K562 (cell line): Measurements from ENCODE around the gene FAM161B. TPM values are rescaled to one million over a fixed set of nuclear protein-coding genes. Genes with fewer than 3 reads are reported as not detected.

Experiments used
- ATAC-seq: fragments of 200-7000 bp; cut with Tn5 transposase; 3 replicates; pipeline ENCODE4 v1.9.1; 2020; ENCODE audit warnings: moderate library complexity
- BruUV-seq: library from RNA; stranded (reverse); fragments of 400-500 nt; replicated peaks from 2 replicates; lab custom pipeline; 2021; lab: Mats Ljungman, UMichigan
- CTCF ChIA-PET: fragments of 300-600 bp; formaldehyde crosslinking; extraction: SDS; loops from one replicate; lab custom pipeline; 2021; ENCODE audit warnings: low intra/inter-chr PET ratio; lab: Yijun Ruan, JAX
- POLR2A ChIA-PET: fragments of 300-600, 350-650 bp; sonication (Branson Sonifier 250); formaldehyde crosslinking; extraction: SDS; loops from one replicate; lab custom pipeline; 2021; ENCODE audit warnings: antibody characterized with exemption, inconsistent platforms; lab: Yijun Ruan, JAX
- DNase-seq, 4 experiments: peaks; one replicate each; pipeline versions ENCODE4 v3.0.0 to v3.0.0-alpha.2; 2011 to 2018; ENCODE audit warnings: low spot score in 3 of 4, mixed read lengths in 3 of 4; ENCODE audit errors: extremely low read depth in 1 of 4
- FAIRE-seq: peaks from 2 replicates; lab custom pipeline; 2011; peaks lifted over from hg19 to GRCh38; lab: Jason Lieb, UNC
- H2AFZ ChIP-seq: 2 replicates; pipeline ENCODE4 v1.6.0; 2011; ENCODE audit warnings: low read depth, low read length, control low read depth, inconsistent platforms
- H3K27ac ChIP-seq: fragments of 200-600 bp; 3 replicates; pipeline ENCODE4 v1.8.0; 2011; ENCODE audit warnings: low read depth, mild to moderate bottlenecking, control low read depth, inconsistent platforms, low read length, moderate library complexity, mixed read lengths; ENCODE audit errors: extremely low read depth
- H3K27me3 ChIP-seq, 2 experiments: fragments of 300-600 bp in 1 of 2; 2 replicates in 1 of 2; 3 replicates in 1 of 2; pipeline versions ENCODE4 v1.6.0 to v1.8.0; 2011; ENCODE audit warnings: inconsistent platforms in 2 of 2, low read length in 2 of 2, mild to moderate bottlenecking in 1 of 2, mixed read lengths in 1 of 2, moderate library complexity in 1 of 2; ENCODE audit not compliant: control insufficient read depth in 2 of 2, insufficient read depth in 2 of 2
- H3K36me3 ChIP-seq: fragments of 300-600 bp; 3 replicates; pipeline ENCODE4 v1.8.0; 2011; ENCODE audit warnings: mild to moderate bottlenecking, low read length, inconsistent platforms; ENCODE audit not compliant: control insufficient read depth, insufficient read depth
- H3K4me1 ChIP-seq, 2 experiments: fragments of 200-600 bp in 1 of 2; replicated peaks in 1 of 2; 2 replicates in 1 of 2; 3 replicates in 1 of 2; pipeline versions ENCODE4 v1.5.1 to v1.8.0; 2011; ENCODE audit warnings: inconsistent platforms in 2 of 2, low read length in 2 of 2, mild to moderate bottlenecking in 1 of 2, mixed read lengths in 1 of 2, moderate library complexity in 1 of 2; ENCODE audit not compliant: control insufficient read depth in 2 of 2, insufficient read depth in 2 of 2
- H3K4me2 ChIP-seq: 2 replicates; pipeline ENCODE4 v1.6.1; 2011; ENCODE audit warnings: low read length, control low read depth, inconsistent platforms, mixed read lengths; ENCODE audit not compliant: insufficient read depth
- H3K4me3 ChIP-seq: fragments of 200-600 bp; sonication (generic), shearing (Covaris generic); 2 replicates; pipeline ENCODE4 v1.5.1; 2016; ENCODE audit warnings: control low read depth, inconsistent platforms
- H3K79me2 ChIP-seq: fragments of 200-600 bp; 3 replicates; pipeline ENCODE4 v1.8.0; 2011; ENCODE audit warnings: low read length, inconsistent platforms; ENCODE audit not compliant: control insufficient read depth, insufficient read depth
- H3K9ac ChIP-seq, 2 experiments: 2 replicates each; pipeline versions ENCODE4 v1.6.0 to v1.6.1; 2011; ENCODE audit warnings: low read depth in 2 of 2, low read length in 2 of 2, control low read depth in 1 of 2, inconsistent platforms in 1 of 2, mild to moderate bottlenecking in 1 of 2, mixed read lengths in 1 of 2; ENCODE audit not compliant: insufficient read depth in 1 of 2
- H3K9me1 ChIP-seq: one replicate; pipeline ENCODE4 v1.6.0; 2011; ENCODE audit warnings: inconsistent platforms, mild to moderate bottlenecking, low read length, moderate library complexity; ENCODE audit not compliant: control insufficient read depth, insufficient read depth
- H3K9me3 ChIP-seq: replicated peaks from 2 replicates; pipeline ENCODE4 v1.5.1; 2011; ENCODE audit warnings: low read depth, low read length, inconsistent platforms; ENCODE audit not compliant: control insufficient read depth, insufficient read depth
- H4K20me1 ChIP-seq: replicated peaks from 2 replicates; pipeline ENCODE4 v1.6.1; 2011; ENCODE audit warnings: low read length, inconsistent platforms, mixed read lengths; ENCODE audit not compliant: control insufficient read depth, insufficient read depth
- BMI1 ChIP-seq: fragments of 150-350 bp; IDR thresholded peaks from 2 replicates; pipeline ENCODE4 v1.6.1; 2014; ENCODE audit warnings: low read length
- HEY1 ChIP-seq: fragments of 250-450 bp; sonication (Bioruptor Pico); IDR thresholded peaks from 2 replicates; pipeline ENCODE4 v1.5.0; 2020; ENCODE audit warnings: mild to moderate bottlenecking, moderate library complexity, borderline replicate concordance
- KAT8 ChIP-seq: fragments of 450-650 bp; IDR thresholded peaks from 2 replicates; pipeline ENCODE4 v1.6.1; 2016; ENCODE audit warnings: low read depth, mild to moderate bottlenecking
- KLF6 ChIP-seq: fragments of 250-450 bp; sonication (Bioruptor Pico); IDR thresholded peaks from 2 replicates; pipeline ENCODE4 v1.4.0; 2020; ENCODE audit warnings: mild to moderate bottlenecking, moderate library complexity, borderline replicate concordance
- NELFE ChIP-seq: IDR thresholded peaks from 2 replicates; pipeline ENCODE4 v1.6.1; 2011; ENCODE audit warnings: mild to moderate bottlenecking; ENCODE audit not compliant: insufficient read depth, insufficient read length
- NFE2 ChIP-seq: IDR thresholded peaks from 2 replicates; pipeline ENCODE4 v1.6.1; 2014; ENCODE audit warnings: antibody characterized with exemption, low read depth
- PBX2 ChIP-seq, 2 experiments: IDR thresholded peaks in 1 of 2; conservative IDR thresholded peaks in 1 of 2; 2 replicates each; pipeline ENCODE4 v1.6.1; 2016; ENCODE audit warnings: low read depth in 2 of 2, mild to moderate bottlenecking in 1 of 2, missing compliant biosample characterization in 1 of 2, missing genetic modification characterization in 1 of 2, moderate library complexity in 1 of 2
- SIN3B ChIP-seq: fragments of 450-650 bp; IDR thresholded peaks from 2 replicates; pipeline ENCODE4 v1.6.1; 2017; ENCODE audit warnings: low read depth, mild to moderate bottlenecking, moderate library complexity
- THRAP3 ChIP-seq: fragments of 450-650 bp; IDR thresholded peaks from 2 replicates; pipeline ENCODE4 v1.6.1; 2016; ENCODE audit warnings: mild to moderate bottlenecking, inconsistent platforms, borderline replicate concordance
- ZC3H11A ChIP-seq: IDR thresholded peaks from 2 replicates; pipeline ENCODE4 v1.6.1; 2012; ENCODE audit warnings: low read depth, low read length, improper control_type of control experiment
- ZKSCAN3 ChIP-seq: fragments of 250-450 bp; sonication (Bioruptor Pico); IDR thresholded peaks from 2 replicates; pipeline ENCODE4 v1.4.0; 2020
- ZNF41 ChIP-seq: fragments of 250-450 bp; sonication (Bioruptor Pico); conservative IDR thresholded peaks from 2 replicates; pipeline ENCODE4 v1.4.0; 2020; ENCODE audit warnings: mild to moderate bottlenecking
- ZNF76 ChIP-seq: fragments of 250-450 bp; sonication (Bioruptor Pico); IDR thresholded peaks from 2 replicates; pipeline ENCODE4 v1.4.0; 2020; ENCODE audit warnings: mild to moderate bottlenecking, moderate library complexity, borderline replicate concordance
- ZNF778 ChIP-seq: fragments of 450-650 bp; formaldehyde crosslinking; IDR thresholded peaks from 2 replicates; pipeline ENCODE4 v1.4.0; 2020; ENCODE audit warnings: mild to moderate bottlenecking, moderate library complexity
- WGBS: fragments of 100-300 bp; shearing (Covaris generic); methylation state at CpG from one replicate; pipeline ENCODE4 v1.1.6; 2016; ENCODE audit warnings: low coverage, mixed read lengths; ENCODE audit not compliant: insufficient coverage; ENCODE audit errors: missing lambda C conversion rate; 5-methylcytosine and 5-hydroxymethylcytosine counted together
- in situ Hi-C: fragments of 300-500 bp; cut with MboI; formaldehyde crosslinking; loops from 4 replicates; pipeline ENCODE4 v1.15.0; 2018; ENCODE audit warnings: inconsistent platforms, mixed read lengths
- intact Hi-C: fragments of 100-400 bp; cut with micrococcal nuclease; formaldehyde crosslinking; loops from 2 replicates; pipeline ENCODE4 v1.14.2; 2022
- polyA plus RNA-seq, 8 experiments: library from polyadenylated mRNA; depleted of rRNA in 4 of 8; stranded (reverse) in 5 of 8; unstranded in 3 of 8; fragments of >200 nt; fragmentation: Nextera tagmentation in 2 of 8; fragmentation: Illumina TruSeq in 1 of 8; extraction: Ambion mirVana in 2 of 8; extraction: Trizol in 1 of 8; gene quantifications; 2 replicates each; pipeline versions ENCODE4 v1.2.1 to v1.2.3, GENCODE V29; 2011 to 2014; ENCODE audit warnings: inconsistent platforms in 1 of 8, missing spikeins in 1 of 8
- total RNA-seq, 7 experiments: library from RNA; depleted of rRNA in 6 of 7; stranded (reverse); fragments of >200 nt in 6 of 7; fragmentation: Illumina TruSeq in 2 of 7; extraction: Trizol in 2 of 7; gene quantifications; 2 replicates each; pipeline versions ENCODE4 v1.2.1 to v1.2.3, GENCODE V29; 2011 to 2021; ENCODE audit warnings: low replicate concordance in 1 of 7
- TF ChIP-seq, protein P1 (sequence below), 2 experiments: IDR thresholded peaks; 2 replicates each; pipeline ENCODE4 v1.6.1; 2011; ENCODE audit warnings: borderline replicate concordance in 1 of 2, control low read depth in 1 of 2, low read depth in 1 of 2, low read length in 1 of 2, mild to moderate bottlenecking in 1 of 2, mixed read lengths in 1 of 2, moderate library complexity in 1 of 2; ENCODE audit not compliant: insufficient read depth in 1 of 2, insufficient read length in 1 of 2, poor library complexity in 1 of 2, severe bottlenecking in 1 of 2; ENCODE audit errors: extremely low read depth in 1 of 2

The FAM161B gene
- total and polyA plus RNA-seq, 9 of the 15 experiments (the other 6 are each of a cell fraction or from before 2014, with no cell fraction given), result 0.15 to 1.3 (median 0.84) TPM

GRCh38 chr14:73886449-73887317, 63.2 kb downstream of the FAM161B start, which contains the start of gene ZNF410:
TSS of gene ZNF410 (plus strand) at chr14:73886859. CDS start at chr14:73892176, 5,317 bp downstream.
- Histone ChIP-seq H3K4me1 (peaks cover 4 to 6% of the 10 kb centered on the region in 2 experiments; a peak in 4 of 5 replicates), H3K27ac (peak within 1 kb of the TSS; percentile 96), H3K9ac (peak within 1 kb of the TSS; percentile 90 to 96), H3K4me3 (peak within 1 kb of the TSS; percentile 86), H4K20me1 (no peaks in the 10 kb centered on the region), H3K4me2 (peak within 1 kb of the TSS; percentile 94), H3K36me3 (peaks cover 3% of the 10 kb centered on the region; the same call in 1 of the 3 replicates), H3K9me3 (no peaks in the 10 kb centered on the region), H2AFZ (peak within 1 kb of the TSS; percentile 92), H3K27me3 (no peaks in the 10 kb centered on the region), H3K9me1 (no peaks in the 10 kb centered on the region), H3K79me2 (peaks cover 64% of the 10 kb centered on the region)
- in situ Hi-C loops, result no loop called here
- DNase-seq (peak; percentile 87 to 96 (median 90)), ATAC-seq (peak; percentile 98), FAIRE-seq (peak; percentile 92)
- intact Hi-C loops, result loop anchor here (5.0 kb wide), 1 partner anchor 144 kb away; no protein-coding TSS in a partner anchor
- 1% methylated on average over 32 of the region's 65 CpGs for WGBS
- CTCF ChIA-PET, result no interaction called here
- no TSS peak for BruUV-seq
- POLR2A ChIA-PET, result interaction anchor here (0.6 to 3.4 kb wide), 12 partner anchors 9 to 869 kb away, joined by 3 to 15 read pairs (median 6); partner anchors contain the start of gene PTGR2
- TF ChIP-seq NELFE (no peak), ZKSCAN3 (CRISPR knock-in tag) (no peak), NFE2 (no peak; the same call in 1 of the 2 replicates), BMI1 (no peak), KLF6 (CRISPR knock-in tag) (no peak), HEY1 (CRISPR knock-in tag) (no peak), KAT8 (no peak), SIN3B (peak; percentile 76), ZNF41 (CRISPR knock-in tag) (no peak), THRAP3 (no peak), ZNF778 (CRISPR knock-in tag) (no peak), ZC3H11A (no peak), ZNF76 (CRISPR knock-in tag) (no peak), PBX2 (CRISPR knock-in tag; IDR thresholded peaks at IDR 0.05; ENCODE audit: low read depth) (no peak), PBX2 (tag; conservative IDR thresholded peaks at IDR 0.05; ENCODE audit: low read depth) (no peak)
- TF ChIP-seq, protein P1, sequence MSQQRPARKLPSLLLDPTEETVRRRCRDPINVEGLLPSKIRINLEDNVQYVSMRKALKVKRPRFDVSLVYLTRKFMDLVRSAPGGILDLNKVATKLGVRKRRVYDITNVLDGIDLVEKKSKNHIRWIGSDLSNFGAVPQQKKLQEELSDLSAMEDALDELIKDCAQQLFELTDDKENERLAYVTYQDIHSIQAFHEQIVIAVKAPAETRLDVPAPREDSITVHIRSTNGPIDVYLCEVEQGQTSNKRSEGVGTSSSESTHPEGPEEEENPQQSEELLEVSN (IDR thresholded peaks at IDR 0.05; ENCODE audit: borderline replicate concordance in 1 of 2, extremely low read depth in 1 of 2, insufficient read depth in 1 of 2, insufficient read length in 1 of 2, low read depth in 1 of 2, low read length in 1 of 2, poor library complexity in 1 of 2, severe bottlenecking in 1 of 2), result peak; percentile 54 to 69
